OCI-LY3 (cell line): ENCODE results near the gene OPCML.

Experiments used
- H2AFZ ChIP-seq: fragments of 200-600, 300-600 bp; shearing (Covaris generic); 2 replicates; pipeline ENCODE4 v1.6.0; 2014; ENCODE audit warnings: antibody characterized with exemption, low read depth, low read length
- H3K27ac ChIP-seq: fragments of 200-600, 300-600 bp; sonication (generic); 2 replicates; pipeline ENCODE4 v1.5.1; 2014; ENCODE audit warnings: mild to moderate bottlenecking, low read length, moderate library complexity, mixed read lengths
- H3K27me3 ChIP-seq: fragments of 200-600, 300-600 bp; sonication (generic); 2 replicates; pipeline ENCODE4 v1.6.1; 2014; ENCODE audit warnings: low read depth, low read length, mixed read lengths
- H3K36me3 ChIP-seq: fragments of 200-600, 300-600 bp; sonication (generic); replicated peaks from 2 replicates; pipeline ENCODE3; 2014; ENCODE audit warnings: low read depth, low read length, mixed read lengths
- H3K4me1 ChIP-seq: fragments of 300-600, 200-600 bp; sonication (generic); 2 replicates; pipeline ENCODE4 v1.6.1; 2014; ENCODE audit warnings: low read length, mixed read lengths
- H3K4me2 ChIP-seq: fragments of 200-600, 300-600 bp; sonication (generic); 2 replicates; pipeline ENCODE4 v1.6.1; 2014; ENCODE audit warnings: low read length, mixed read lengths
- H3K4me3 ChIP-seq: fragments of 300-600, 200-600 bp; sonication (generic); 2 replicates; pipeline ENCODE4 v1.5.1; 2014; ENCODE audit warnings: antibody characterized with exemption, mild to moderate bottlenecking, low read length, moderate library complexity
- H3K79me2 ChIP-seq: fragments of 300-600, 200-600 bp; shearing (Covaris generic); 2 replicates; pipeline ENCODE4 v1.6.1; 2014; ENCODE audit warnings: mild to moderate bottlenecking, low read length, mixed read lengths
- H3K9ac ChIP-seq: fragments of 300-600, 200-600 bp; shearing (Covaris generic); 2 replicates; pipeline ENCODE4 v1.6.0; 2014; ENCODE audit warnings: mild to moderate bottlenecking, low read length, moderate library complexity
- H3K9me3 ChIP-seq: fragments of 200-600, 300-600 bp; shearing (Covaris generic); 2 replicates; pipeline ENCODE4 v1.6.1; 2014; ENCODE audit warnings: low read length, mixed read lengths; ENCODE audit not compliant: insufficient read depth
- H4K20me1 ChIP-seq: fragments of 200-600, 300-600 bp; sonication (generic); 2 replicates; pipeline ENCODE4 v1.6.1; 2016; ENCODE audit warnings: low read length, mixed read lengths; ENCODE audit not compliant: insufficient read depth
- CTCF ChIP-seq: fragments of 200-600, 300-600 bp; sonication (generic); IDR thresholded peaks from 2 replicates; pipeline ENCODE4 v1.5.1; 2014; ENCODE audit warnings: antibody characterized with exemption, low read length, low read depth
- EZH2phosphoT487 ChIP-seq: fragments of 200-600 bp; shearing (Covaris generic); IDR thresholded peaks from 2 replicates; pipeline ENCODE4 v1.6.1; 2018; ENCODE audit warnings: antibody characterized with exemption, mixed run types, low read depth

OPCML gene

GRCh38 chr11:133524488-133524887 lies 7.8 kb downstream of the OPCML start:
- no peaks in the 10 kb centered on the region for H3K9me3 ChIP-seq

GRCh38 chr11:133522344-133522743 lies 10.0 kb downstream of the OPCML start:
- no peaks in the 10 kb centered on the region for H3K36me3 ChIP-seq
- no peaks in the 10 kb centered on the region for H3K9me3 ChIP-seq
- no peaks in the 10 kb centered on the region for H3K4me1 ChIP-seq
- H3K27me3 ChIP-seq = no peaks in the 10 kb centered on the region
- no peak overlapping the region for H3K27ac ChIP-seq
- H4K20me1 ChIP-seq = no peaks in the 10 kb centered on the region
- H3K4me2 ChIP-seq = no peak overlapping the region
- no peak for TF ChIP-seq EZH2phosphoT487
- no peak for TF ChIP-seq CTCF
- H3K79me2 ChIP-seq = no peaks in the 10 kb centered on the region
- no peak overlapping the region for H3K4me3 ChIP-seq
- no peak overlapping the region for H2AFZ ChIP-seq
- H3K9ac ChIP-seq = no peak overlapping the region

More at GRCh38 chr11:133524488-133524887, 7.8 kb downstream of the OPCML start:
- no peak overlapping the region for H3K9ac ChIP-seq
- no peak overlapping the region for H2AFZ ChIP-seq
- no peaks in the 10 kb centered on the region for H3K4me1 ChIP-seq
- H3K27me3 ChIP-seq = no peaks in the 10 kb centered on the region
- H3K79me2 ChIP-seq = no peaks in the 10 kb centered on the region
- no peak for TF ChIP-seq EZH2phosphoT487
- TF ChIP-seq CTCF = no peak
- H3K27ac ChIP-seq = no peak overlapping the region
- H3K4me3 ChIP-seq = no peak overlapping the region
- no peak overlapping the region for H3K4me2 ChIP-seq
- no peaks in the 10 kb centered on the region for H3K36me3 ChIP-seq
- no peaks in the 10 kb centered on the region for H4K20me1 ChIP-seq

GRCh38 chr11:133521502-133521901 lies 10.8 kb downstream of the OPCML start:
- H3K79me2 ChIP-seq = no peaks in the 10 kb centered on the region
- TF ChIP-seq CTCF = no peak
- TF ChIP-seq EZH2phosphoT487 = no peak
- H4K20me1 ChIP-seq = no peaks in the 10 kb centered on the region
- H2AFZ ChIP-seq = no peak overlapping the region
- H3K9me3 ChIP-seq = no peaks in the 10 kb centered on the region
- no peaks in the 10 kb centered on the region for H3K36me3 ChIP-seq
- no peaks in the 10 kb centered on the region for H3K27me3 ChIP-seq
- no peaks in the 10 kb centered on the region for H3K4me1 ChIP-seq
- no peak overlapping the region for H3K4me2 ChIP-seq
- no peak overlapping the region for H3K4me3 ChIP-seq
- no peak overlapping the region for H3K9ac ChIP-seq
- no peak overlapping the region for H3K27ac ChIP-seq

GRCh38 chr11:133520707-133521106 lies 11.6 kb downstream of the OPCML start:
- Histone ChIP-seq H3K4me1 (no peaks in the 10 kb centered on the region), H3K36me3 (no peaks in the 10 kb centered on the region), H3K9ac (no peak overlapping the region), H3K79me2 (no peaks in the 10 kb centered on the region), H3K9me3 (no peaks in the 10 kb centered on the region), H4K20me1 (no peaks in the 10 kb centered on the region), H3K4me3 (no peak overlapping the region), H3K27ac (no peak overlapping the region), H2AFZ (no peak overlapping the region), H3K27me3 (no peaks in the 10 kb centered on the region), H3K4me2 (no peak overlapping the region)
- TF ChIP-seq CTCF (no peak), EZH2phosphoT487 (no peak)
